Inferior parietal cortex (tissue), 1 donor: ENCODE measurements around the gene COL5A2.

Experiments
- DNase-seq: peaks from one replicate; pipeline ENCODE4 v3.0.0-alpha.2; 2016; ENCODE audit errors: extremely low spot score

The COL5A2 gene

DNA sequence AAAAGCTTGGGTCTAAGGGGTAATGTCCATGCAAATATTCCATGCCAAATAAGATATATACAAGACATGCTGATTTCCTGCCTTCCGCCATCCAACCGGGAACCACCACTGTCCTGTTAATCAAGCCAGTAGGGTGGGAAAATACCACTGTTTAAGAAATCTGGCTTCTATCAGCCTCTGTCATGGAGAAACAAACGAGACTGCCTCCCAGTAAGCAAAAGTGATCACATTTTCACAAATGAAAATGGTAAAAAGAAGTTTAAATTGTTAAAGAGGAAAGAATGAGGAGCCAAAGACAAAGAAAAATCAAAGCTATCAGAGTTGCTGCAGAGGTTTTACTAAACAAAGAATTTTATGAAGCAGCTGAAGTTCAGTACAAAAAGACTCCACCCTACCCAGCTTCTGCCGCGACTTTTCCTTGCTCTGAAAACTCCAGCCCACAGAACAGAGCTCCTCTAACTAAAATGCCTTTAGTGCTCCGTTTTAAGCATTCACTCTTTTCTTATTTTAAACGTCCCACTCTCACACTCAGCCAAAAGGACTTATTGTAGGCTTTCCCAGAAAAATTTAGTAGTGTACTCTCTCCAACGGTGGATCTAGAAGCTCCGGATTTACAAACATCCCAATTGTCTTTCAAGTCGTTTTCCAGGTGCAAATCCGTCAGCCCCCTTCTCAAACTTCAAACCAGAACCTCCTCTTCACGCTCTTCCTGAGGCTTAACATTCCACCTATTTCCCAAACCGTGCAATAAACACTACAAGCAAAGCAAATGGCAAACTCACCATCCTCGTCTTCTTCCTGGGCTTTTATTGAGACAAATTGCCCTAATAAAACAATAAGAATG lies 613 bp downstream of the COL5A2 start:
- no peak for DNase-seq

- no peak for DNase-seq
Observed at GRCh38 chr2:189178054-189178453, 1.5 kb downstream of the COL5A2 start.

DNA sequence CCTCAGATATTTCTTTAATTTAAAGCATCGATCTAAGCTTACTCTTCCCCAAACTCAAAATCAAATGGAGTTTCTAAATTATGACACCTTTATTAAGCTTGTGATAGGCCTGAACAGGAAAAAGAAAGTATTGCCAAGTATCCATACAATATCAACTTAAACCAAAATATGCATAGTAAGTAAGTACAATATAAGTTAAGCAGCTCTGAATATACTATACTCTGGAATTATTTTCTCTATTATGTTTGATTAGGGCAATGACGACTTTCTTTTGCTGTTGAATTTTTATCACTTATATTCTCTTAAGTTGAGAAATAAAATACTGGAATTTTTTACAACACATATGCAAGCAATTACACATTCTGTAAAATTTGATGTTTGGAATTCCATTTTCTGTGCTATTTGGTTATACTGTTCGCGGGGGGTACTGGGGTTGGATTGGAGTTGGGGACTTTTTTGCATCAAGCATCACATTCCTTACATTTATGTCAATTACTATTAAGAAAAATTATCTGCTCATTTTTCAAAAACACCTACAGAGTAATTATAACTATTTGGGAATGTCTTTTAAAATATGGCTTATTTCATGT lies 2.2 kb downstream of the COL5A2 start:
- DNase-seq: no peak

DNA sequence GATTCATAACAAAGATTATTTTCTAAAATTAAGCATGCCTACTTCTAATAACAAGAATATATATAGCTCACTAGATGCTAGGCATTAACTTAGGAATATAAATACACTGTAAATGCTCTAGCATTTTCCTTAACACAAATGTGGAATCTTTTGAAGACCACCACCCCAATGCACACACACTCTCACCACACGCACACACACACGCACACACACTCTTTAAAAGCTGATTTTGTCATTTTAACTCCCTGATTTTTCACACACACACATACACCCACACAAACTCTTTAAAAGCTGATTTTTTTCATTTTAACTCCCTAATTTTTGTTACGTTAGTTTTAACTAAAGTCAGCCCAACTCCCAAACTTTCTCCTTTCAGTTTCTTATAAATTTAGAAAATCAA lies 3.0 kb downstream of the COL5A2 start:
- DNase-seq: no peak

DNA sequence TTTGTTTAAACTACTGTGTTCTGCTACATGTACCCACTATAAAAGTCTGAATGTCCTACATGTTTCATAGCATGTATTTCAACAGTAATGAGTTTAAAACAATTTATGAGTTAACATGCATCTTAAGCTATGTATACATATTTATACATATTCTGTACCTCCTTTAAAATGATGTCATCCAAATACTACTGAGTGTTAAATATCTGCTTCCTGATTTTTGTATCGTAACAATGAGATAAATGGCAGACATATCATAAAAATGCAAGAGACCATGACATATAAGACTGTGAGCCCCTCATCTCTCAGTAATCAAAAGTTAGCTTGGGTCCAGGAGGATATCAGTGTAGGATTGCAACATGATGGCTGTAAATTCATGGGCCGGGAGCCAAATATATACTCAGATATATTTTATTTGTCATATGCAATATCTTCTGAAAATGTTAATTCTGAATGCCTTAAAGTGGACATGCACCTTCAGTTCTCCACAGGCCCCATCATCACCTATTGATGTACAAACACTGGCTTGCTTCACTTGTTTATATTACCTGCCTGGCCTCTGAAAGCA lies 3.6 kb downstream of the COL5A2 start:
- DNase-seq: no peak

GRCh38 chr2:189171956-189172609 lies 7.5 kb downstream of the COL5A2 start:
- no peak for DNase-seq

DNA sequence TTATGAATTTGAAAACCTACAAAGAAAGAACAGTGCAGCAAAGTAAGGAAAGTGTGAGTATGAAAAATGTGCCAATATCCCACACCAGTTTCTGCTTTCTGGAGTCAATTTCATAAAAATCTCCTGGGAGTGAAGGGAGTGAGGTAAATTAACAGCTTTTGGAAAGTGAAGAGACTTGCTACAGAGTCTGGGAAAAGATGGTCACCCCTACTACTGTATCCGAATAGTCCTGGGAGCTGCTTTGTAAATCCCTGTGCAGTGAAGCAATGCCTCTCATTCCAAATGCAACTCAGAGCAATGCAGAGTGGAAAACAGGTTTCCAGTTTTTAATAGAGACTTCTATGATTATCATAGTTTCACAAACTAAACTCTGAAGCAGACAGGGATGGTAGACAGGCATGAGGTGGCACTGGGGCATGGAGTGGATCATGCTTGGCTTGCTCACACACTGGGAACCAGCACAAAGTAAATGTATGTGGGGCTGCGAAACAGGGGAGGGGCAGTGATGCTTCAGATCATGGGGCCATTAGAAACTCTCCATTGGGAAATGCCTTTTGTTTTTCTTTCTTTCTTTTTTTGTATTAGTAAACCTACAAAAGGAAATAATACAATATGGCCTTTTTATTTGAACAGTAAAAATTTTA lies 10.6 kb downstream of the COL5A2 start:
- DNase-seq: no peak

- no peak for DNase-seq
Observed at GRCh38 chr2:189165656-189166380, 13.7 kb downstream of the COL5A2 start.

DNA sequence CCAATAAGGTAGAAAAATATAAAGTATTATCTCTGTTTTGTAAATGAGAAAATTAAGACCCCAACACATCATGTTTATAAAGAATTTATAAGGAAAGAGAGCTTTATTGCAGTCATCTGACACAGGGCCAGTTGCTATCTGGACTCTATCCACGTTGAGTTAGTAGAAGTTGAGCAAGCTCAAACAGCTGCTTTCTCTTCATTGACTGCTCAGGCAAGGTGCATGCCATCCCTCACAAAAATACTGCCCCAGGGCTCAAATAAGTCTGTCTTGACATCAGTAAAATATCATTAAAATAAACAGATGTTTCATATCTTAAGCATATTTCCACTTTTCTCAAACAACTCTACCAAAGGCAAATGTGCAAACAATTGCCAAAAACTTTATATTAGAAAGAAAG lies 14.8 kb downstream of the COL5A2 start:
- no peak for DNase-seq

DNA sequence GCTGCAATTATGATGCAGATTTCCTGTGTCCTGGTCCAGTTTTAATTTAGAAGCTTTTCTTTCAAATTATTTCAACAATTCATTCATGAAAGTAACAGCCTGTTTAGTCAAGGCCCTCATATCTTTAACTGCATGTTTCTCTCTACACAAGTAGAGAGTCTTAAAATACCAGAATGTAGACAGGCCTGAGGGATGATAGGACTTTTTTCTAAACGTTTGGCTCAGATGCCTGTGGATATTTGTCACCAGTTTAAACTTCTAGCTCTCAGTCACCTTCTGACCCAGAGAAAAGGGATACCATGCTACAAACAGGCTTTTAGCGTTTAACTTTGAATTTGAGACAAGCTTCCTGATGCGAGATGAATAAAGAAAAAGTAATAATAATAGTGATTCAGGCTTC lies 15.7 kb downstream of the COL5A2 start:
- DNase-seq: no peak

- DNase-seq: no peak
Observed at GRCh38 chr2:189162566-189162965, 17.0 kb downstream of the COL5A2 start.

DNA sequence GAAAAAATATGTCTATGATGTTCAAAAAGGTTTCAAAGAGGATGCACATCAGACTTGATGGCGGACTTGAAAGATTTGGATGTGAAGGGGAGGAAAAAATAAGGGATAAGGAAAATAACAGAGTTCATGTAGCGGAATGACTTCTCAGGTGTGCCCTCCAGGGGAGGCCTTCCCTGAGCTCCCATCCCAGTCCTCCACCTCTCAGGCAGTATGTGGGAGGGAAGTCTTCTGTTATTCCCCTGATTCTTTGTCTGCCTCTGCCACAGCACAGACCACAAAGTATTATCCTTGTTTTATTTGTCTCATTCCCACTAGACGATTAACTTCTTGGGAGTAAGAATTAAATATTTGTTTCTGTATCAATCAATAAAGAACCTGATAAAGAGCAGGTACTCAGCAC lies 17.7 kb downstream of the COL5A2 start:
- DNase-seq: no peak

GRCh38 chr2:189159717-189160116 lies 19.8 kb downstream of the COL5A2 start:
- DNase-seq: no peak

DNA sequence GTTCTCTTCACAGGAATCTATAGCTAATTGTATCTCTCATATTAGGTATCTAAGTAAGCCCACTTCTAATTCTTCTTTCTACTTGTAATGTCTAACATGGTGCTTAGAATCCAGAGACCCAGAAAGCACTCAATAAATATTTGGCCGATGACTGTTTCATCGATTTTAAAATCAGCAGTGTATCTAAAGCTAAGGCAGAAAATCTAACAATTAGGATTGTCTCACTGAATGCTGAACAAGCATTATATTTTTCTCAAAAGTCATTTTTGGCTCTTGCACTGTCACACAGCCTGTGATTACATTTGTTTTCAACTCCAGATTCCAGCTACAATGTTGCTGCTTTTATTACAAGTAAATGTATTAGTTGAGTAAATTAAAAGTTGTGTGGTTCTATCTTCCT lies 20.3 kb downstream of the COL5A2 start:
- DNase-seq: no peak

GRCh38 chr2:189157939-189158338 lies 21.6 kb downstream of the COL5A2 start:
- no peak for DNase-seq

DNA sequence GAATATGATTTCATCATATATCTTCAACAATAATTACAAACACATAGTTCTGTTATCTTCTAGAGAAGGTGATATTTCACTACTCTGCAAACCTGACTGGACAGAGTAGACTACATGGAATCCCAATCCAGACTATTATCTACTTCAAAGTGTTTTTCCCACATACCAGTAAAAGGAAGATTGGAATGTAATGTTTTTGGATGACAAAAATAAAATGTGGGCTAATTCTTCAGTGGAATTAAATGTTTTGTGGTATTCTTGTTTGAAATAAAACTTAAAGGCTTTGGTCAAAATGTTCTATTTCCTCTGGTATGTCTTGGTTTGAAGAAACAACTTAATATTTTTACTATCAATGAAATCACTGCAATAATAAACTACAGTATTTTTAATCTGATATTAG lies 22.1 kb downstream of the COL5A2 start:
- no peak for DNase-seq

GRCh38 chr2:189155795-189156194 lies 23.8 kb downstream of the COL5A2 start:
- no peak for DNase-seq

- DNase-seq: no peak
Observed at GRCh38 chr2:189153619-189154018, 25.9 kb downstream of the COL5A2 start.

DNA sequence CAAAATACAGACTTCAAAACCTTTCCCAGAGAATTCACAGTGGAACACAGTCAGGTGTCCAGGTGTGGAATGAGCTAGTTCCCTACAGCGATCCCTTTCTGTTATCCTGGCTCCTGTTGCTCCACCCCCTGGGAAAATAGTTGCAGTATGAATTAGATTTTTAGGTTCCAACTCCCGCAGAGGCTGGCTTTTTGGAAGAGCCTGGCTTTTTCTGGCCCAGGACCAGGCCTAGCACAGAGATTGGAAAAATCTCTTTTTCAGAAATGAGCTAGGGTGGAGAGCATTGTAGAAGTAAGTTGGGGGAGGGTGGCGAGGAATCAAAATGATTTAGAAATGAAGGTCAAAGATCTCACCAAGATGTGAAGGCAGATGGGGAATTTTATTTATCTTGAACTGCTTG lies 27.1 kb downstream of the COL5A2 start:
- DNase-seq: no peak

DNA sequence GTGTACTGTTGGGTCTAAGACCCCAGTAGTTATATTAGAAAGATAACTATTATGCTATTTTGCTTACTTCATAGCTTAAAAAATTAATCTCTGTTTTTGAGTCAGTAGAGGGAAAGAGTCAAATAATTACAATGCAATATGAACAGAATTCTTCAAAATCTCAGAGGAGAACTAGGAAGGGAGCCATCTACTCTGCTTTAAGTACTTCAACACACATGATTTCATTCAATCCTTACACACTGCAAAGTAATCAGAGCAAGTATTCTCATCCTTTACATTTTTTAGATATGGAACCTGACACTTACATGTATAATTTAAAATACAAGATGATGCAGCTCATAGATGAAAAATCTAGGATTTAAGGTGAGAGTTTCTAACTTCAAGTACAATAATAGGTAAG lies 27.7 kb downstream of the COL5A2 start:
- DNase-seq: no peak

DNA sequence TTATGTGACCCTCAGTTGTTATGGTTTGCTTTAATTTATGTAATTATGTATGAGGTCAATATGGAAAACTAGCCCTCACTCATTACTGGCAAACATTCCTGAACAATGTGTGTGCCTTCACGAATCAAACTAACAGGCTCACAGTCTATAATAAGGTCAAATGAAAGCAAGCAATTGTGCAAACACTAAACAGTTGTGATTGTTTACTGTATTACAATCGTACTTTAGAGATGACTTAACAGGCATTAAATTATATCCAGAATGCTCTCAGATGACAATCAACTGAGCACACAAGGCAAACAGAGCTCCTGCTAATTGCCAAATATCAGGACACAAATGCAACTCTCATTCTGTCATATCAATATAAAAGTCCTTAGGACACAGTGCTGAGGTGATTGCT lies 29.5 kb downstream of the COL5A2 start:
- no peak for DNase-seq

DNA sequence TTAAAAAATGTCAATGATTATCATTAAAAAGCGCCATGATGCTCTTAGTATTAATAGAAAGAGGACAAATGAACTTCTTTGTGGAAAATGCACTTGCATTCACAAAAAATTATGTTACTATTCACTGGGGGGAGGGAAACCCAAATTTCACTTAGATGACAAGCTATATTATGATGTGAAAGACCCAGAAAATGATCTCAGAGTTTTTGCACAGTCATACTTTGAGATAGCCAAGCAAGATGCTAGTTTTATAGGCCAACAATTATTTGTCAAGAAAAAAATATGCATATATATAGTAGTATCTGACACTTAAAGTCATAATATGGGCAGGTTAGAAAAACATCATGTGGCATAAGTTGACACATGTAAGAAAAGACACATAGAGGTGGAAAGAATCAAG lies 31.6 kb downstream of the COL5A2 start:
- no peak for DNase-seq
